Karpas-422 (cell line): ENCODE data around the gene GTF2F2. TPM values are rescaled to one million over a fixed set of nuclear protein-coding genes. Genes with fewer than 3 reads are reported as not detected.

ENCODE experiments used
- DNase-seq: peaks from one replicate; pipeline ENCODE4 v3.0.0-alpha.2; 2015
- H2AFZ ChIP-seq: fragments of 200-600 bp; sonication (generic); 2 replicates; pipeline ENCODE4 v1.6.1; 2014; ENCODE audit warnings: antibody characterized with exemption, low read length, mixed read lengths
- H3K27ac ChIP-seq: fragments of 200-600 bp; sonication (generic); 2 replicates; pipeline ENCODE4 v1.5.1; 2014; ENCODE audit warnings: mild to moderate bottlenecking, low read length, moderate library complexity
- H3K27me3 ChIP-seq: fragments of 200-600 bp; sonication (generic); 2 replicates; pipeline ENCODE4 v1.6.1; 2014; ENCODE audit warnings: low read length, mixed read lengths
- H3K36me3 ChIP-seq: fragments of 200-600 bp; sonication (generic); 2 replicates; pipeline ENCODE4 v1.6.1; 2014; ENCODE audit warnings: low read length, mixed read lengths; ENCODE audit not compliant: insufficient read depth
- H3K4me1 ChIP-seq: fragments of 200-600 bp; sonication (generic); 2 replicates; pipeline ENCODE4 v1.6.1; 2014; ENCODE audit warnings: mild to moderate bottlenecking, low read length, mixed read lengths
- H3K4me2 ChIP-seq: fragments of 200-600 bp; sonication (generic); 2 replicates; pipeline ENCODE4 v1.6.1; 2014; ENCODE audit warnings: low read length, low read depth, mild to moderate bottlenecking; ENCODE audit not compliant: poor library complexity, severe bottlenecking
- H3K4me3 ChIP-seq: fragments of 200-600 bp; sonication (generic); 2 replicates; pipeline ENCODE4 v1.5.1; 2014; ENCODE audit warnings: mild to moderate bottlenecking, antibody characterized with exemption, low read length, mixed read lengths
- H3K79me2 ChIP-seq: fragments of 200-600 bp; sonication (generic); 2 replicates; pipeline ENCODE4 v1.6.1; 2014; ENCODE audit warnings: mild to moderate bottlenecking, low read length, mixed read lengths
- H3K9ac ChIP-seq: fragments of 200-600 bp; sonication (generic); 2 replicates; pipeline ENCODE4 v1.6.0; 2014; ENCODE audit warnings: low read length
- H3K9me2 ChIP-seq: fragments of 200-600 bp; sonication (generic), shearing (Covaris generic); replicated peaks from 2 replicates; pipeline ENCODE4 v1.6.0; 2014; ENCODE audit warnings: mild to moderate bottlenecking, low read length, moderate library complexity; ENCODE audit not compliant: insufficient read depth
- H3K9me3 ChIP-seq: fragments of 300-700, 200-600 bp; sonication (generic); 2 replicates; pipeline ENCODE4 v1.6.1; 2014; ENCODE audit warnings: low read length, mixed read lengths
- H4K20me1 ChIP-seq: fragments of 200-600 bp; sonication (generic); 2 replicates; pipeline ENCODE4 v1.6.1; 2014; ENCODE audit warnings: mild to moderate bottlenecking, antibody characterized with exemption, low read length, low read depth; ENCODE audit not compliant: insufficient read depth
- total RNA-seq: library from RNA; depleted of rRNA; stranded (reverse); fragments of >200 nt; shearing (Covaris generic); gene quantifications from 2 replicates; pipeline ENCODE4 v1.2.3, GENCODE V29; 2014; ENCODE audit warnings: low replicate concordance

GTF2F2 gene
- total RNA-seq, 1 experiment from 2014 or later: 31.7 TPM

DNA sequence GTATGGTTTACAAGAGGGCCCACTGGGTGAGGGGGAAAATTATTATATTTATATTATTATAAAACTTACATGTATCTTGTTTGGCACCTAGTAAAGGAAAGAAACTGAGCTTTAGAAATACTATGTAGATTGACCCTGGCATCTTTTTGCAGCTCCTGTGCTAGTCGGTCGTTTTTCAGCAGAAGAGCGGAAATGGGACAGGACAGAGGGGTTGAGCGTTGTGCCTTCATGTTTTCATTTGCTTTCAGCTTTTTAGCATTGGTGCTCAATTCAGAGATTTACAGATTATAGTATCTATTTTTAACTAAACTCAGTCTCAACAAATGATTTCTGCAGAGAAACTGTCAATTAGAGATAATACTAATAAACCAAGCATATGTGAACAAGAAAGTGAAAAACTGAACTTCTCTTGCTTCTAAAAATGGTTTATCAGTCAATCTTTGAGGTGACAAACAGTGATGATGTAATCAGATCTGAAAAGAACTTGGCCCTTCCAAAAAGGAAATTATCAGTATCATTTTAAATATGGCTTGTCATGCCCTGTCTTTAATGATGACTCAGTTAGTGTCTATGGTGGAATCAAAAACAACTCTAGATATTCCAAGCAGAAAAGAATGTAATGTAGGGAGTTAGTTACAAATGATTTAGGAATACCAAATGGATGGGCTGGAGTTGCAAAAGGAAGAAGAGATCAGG lies 137.5 kb downstream of the GTF2F2 start:
- H3K4me3 ChIP-seq: no peak overlapping the region
- no peak overlapping the region for H2AFZ ChIP-seq
- H3K9ac ChIP-seq: no peak overlapping the region
- H3K36me3 ChIP-seq: peaks cover 8% of the 10 kb centered on the region; the same call in 1 of the 2 replicates
- H3K9me2 ChIP-seq: no peaks in the 10 kb centered on the region
- no peak overlapping the region for H3K4me2 ChIP-seq
- peaks cover 57% of the 10 kb centered on the region for H3K79me2 ChIP-seq
- no peaks in the 10 kb centered on the region; the same call in 1 of the 2 replicates for H3K4me1 ChIP-seq
- H4K20me1 ChIP-seq: no peaks in the 10 kb centered on the region
- H3K27ac ChIP-seq: no peak overlapping the region
- no peaks in the 10 kb centered on the region for H3K27me3 ChIP-seq
- no peaks in the 10 kb centered on the region for H3K9me3 ChIP-seq
- DNase-seq: no peak

GRCh38 chr13:45258334-45258675 lies 138.0 kb downstream of the GTF2F2 start:
- Histone ChIP-seq H3K9me2 (no peaks in the 10 kb centered on the region), H3K79me2 (peaks cover 54% of the 10 kb centered on the region), H3K27me3 (no peaks in the 10 kb centered on the region), H3K4me2 (no peak overlapping the region), H3K9me3 (no peaks in the 10 kb centered on the region), H4K20me1 (no peaks in the 10 kb centered on the region), H3K27ac (no peak overlapping the region), H3K9ac (no peak overlapping the region), H3K36me3 (peaks cover 6% of the 10 kb centered on the region; the same call in 1 of the 2 replicates), H2AFZ (no peak overlapping the region), H3K4me3 (no peak overlapping the region), H3K4me1 (no peaks in the 10 kb centered on the region)
- no peak for DNase-seq

- Histone ChIP-seq H3K9me2 (no peaks in the 10 kb centered on the region), H4K20me1 (no peaks in the 10 kb centered on the region), H3K4me3 (no peak overlapping the region), H3K4me1 (no peaks in the 10 kb centered on the region), H2AFZ (no peak overlapping the region), H3K9ac (no peak overlapping the region), H3K9me3 (no peaks in the 10 kb centered on the region), H3K79me2 (peaks cover 6% of the 10 kb centered on the region), H3K27me3 (no peaks in the 10 kb centered on the region), H3K27ac (no peak overlapping the region), H3K4me2 (no peak overlapping the region), H3K36me3 (0 out of 2 replicates have a peak, but pooled peaks cover 4% of the 10 kb centered on the region)
- peak; percentile 34 for DNase-seq
Observed at GRCh38 chr13:45267215-45267614, 146.9 kb downstream of the GTF2F2 start.

GRCh38 chr13:45269204-45269603 lies 148.9 kb downstream of the GTF2F2 start:
- Histone ChIP-seq H3K4me3 (no peak overlapping the region), H3K36me3 (0 out of 2 replicates have a peak, but pooled peaks cover 4% of the 10 kb centered on the region), H3K4me1 (no peaks in the 10 kb centered on the region), H3K9me3 (no peaks in the 10 kb centered on the region), H2AFZ (no peak overlapping the region), H3K4me2 (no peak overlapping the region), H3K27ac (no peak overlapping the region), H3K9ac (no peak overlapping the region), H3K79me2 (peaks cover 6% of the 10 kb centered on the region), H3K27me3 (no peaks in the 10 kb centered on the region), H4K20me1 (no peaks in the 10 kb centered on the region), H3K9me2 (no peaks in the 10 kb centered on the region)
- peak; percentile 37 for DNase-seq

DNA sequence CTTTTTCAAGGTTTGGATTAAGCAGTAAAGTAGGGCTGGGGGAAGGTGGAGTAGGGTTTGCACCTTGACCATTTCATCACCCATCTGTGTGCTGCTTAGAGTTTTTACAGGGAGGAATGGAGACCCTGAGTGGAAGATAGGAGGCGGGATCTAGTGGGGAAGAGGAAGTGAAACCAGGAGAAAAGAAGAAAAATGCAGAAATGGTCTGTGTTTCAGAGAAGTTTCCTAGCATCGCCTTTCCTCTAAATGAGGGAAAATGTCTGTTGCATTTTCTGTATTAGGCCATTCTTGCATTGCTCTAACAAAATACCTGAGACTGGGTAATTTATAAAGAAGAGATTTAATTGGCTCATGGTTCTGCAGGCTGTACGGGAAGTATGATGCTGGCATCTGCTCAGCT lies 156.6 kb downstream of the GTF2F2 start:
- no peaks in the 10 kb centered on the region for H3K27me3 ChIP-seq
- H2AFZ ChIP-seq: no peak overlapping the region
- no peaks in the 10 kb centered on the region for H3K9me3 ChIP-seq
- peak; percentile 52 for DNase-seq
- no peaks in the 10 kb centered on the region for H4K20me1 ChIP-seq
- no peak overlapping the region for H3K9ac ChIP-seq
- H3K4me2 ChIP-seq: no peak overlapping the region
- H3K9me2 ChIP-seq: no peaks in the 10 kb centered on the region
- peaks cover 6% of the 10 kb centered on the region; the same call in 1 of the 2 replicates for H3K36me3 ChIP-seq
- H3K4me3 ChIP-seq: no peak overlapping the region
- peaks cover 41% of the 10 kb centered on the region for H3K4me1 ChIP-seq
- H3K79me2 ChIP-seq: peaks cover 16% of the 10 kb centered on the region
- H3K27ac ChIP-seq: no peak overlapping the region

- peaks cover 41% of the 10 kb centered on the region for H3K4me1 ChIP-seq
Observed at GRCh38 chr13:45278096-45278645, 157.9 kb downstream of the GTF2F2 start.

GRCh38 chr13:45280011-45280410 lies 159.7 kb downstream of the GTF2F2 start:
- no peak for DNase-seq
- Histone ChIP-seq H4K20me1 (no peaks in the 10 kb centered on the region), H3K79me2 (peaks cover 13% of the 10 kb centered on the region), H3K9me2 (no peaks in the 10 kb centered on the region), H3K4me3 (no peak overlapping the region), H3K27me3 (no peaks in the 10 kb centered on the region), H3K27ac (peak overlapping the region; percentile 86), H3K9ac (peak overlapping the region; percentile 21; the same call in 1 of the 2 replicates), H3K9me3 (no peaks in the 10 kb centered on the region), H2AFZ (no peak overlapping the region), H3K4me1 (peaks cover 41% of the 10 kb centered on the region), H3K4me2 (peak overlapping the region; percentile 61), H3K36me3 (peaks cover 6% of the 10 kb centered on the region; the same call in 1 of the 2 replicates)

More at GRCh38 chr13:45278096-45278645, 157.9 kb downstream of the GTF2F2 start:
- no peaks in the 10 kb centered on the region for H4K20me1 ChIP-seq
- H3K4me3 ChIP-seq: no peak overlapping the region
- DNase-seq: no peak
- peak overlapping the region; percentile 1 for H3K4me2 ChIP-seq
- H3K79me2 ChIP-seq: peaks cover 16% of the 10 kb centered on the region
- H3K27me3 ChIP-seq: no peaks in the 10 kb centered on the region
- H3K9me3 ChIP-seq: no peaks in the 10 kb centered on the region
- H2AFZ ChIP-seq: no peak overlapping the region
- peaks cover 6% of the 10 kb centered on the region; the same call in 1 of the 2 replicates for H3K36me3 ChIP-seq
- H3K27ac ChIP-seq: peak overlapping the region; percentile 86
- H3K9me2 ChIP-seq: no peaks in the 10 kb centered on the region
- H3K9ac ChIP-seq: no peak overlapping the region

- H3K9ac ChIP-seq: no peak overlapping the region; the same call in 1 of the 2 replicates
- H4K20me1 ChIP-seq: no peaks in the 10 kb centered on the region
- peak overlapping the region; percentile 61 for H3K4me2 ChIP-seq
- H3K27ac ChIP-seq: peak overlapping the region; percentile 86
- H3K36me3 ChIP-seq: peaks cover 6% of the 10 kb centered on the region; the same call in 1 of the 2 replicates
- H2AFZ ChIP-seq: no peak overlapping the region
- H3K79me2 ChIP-seq: peaks cover 13% of the 10 kb centered on the region
- H3K4me1 ChIP-seq: peaks cover 41% of the 10 kb centered on the region
- no peaks in the 10 kb centered on the region for H3K9me3 ChIP-seq
- DNase-seq: peak; percentile 91
- no peaks in the 10 kb centered on the region for H3K9me2 ChIP-seq
- no peaks in the 10 kb centered on the region for H3K27me3 ChIP-seq
- no peak overlapping the region for H3K4me3 ChIP-seq
Observed at GRCh38 chr13:45280751-45281634, 160.7 kb downstream of the GTF2F2 start.
